Suprapubic skin (tissue), 4 donors: ENCODE results near the gene MYH7B.

Experiments
- EP300 ChIP-seq: sonication (generic); formaldehyde crosslinking; IDR thresholded peaks from one replicate; pipeline ENCODE4 v1.6.1; 2017; ENCODE audit warnings: antibody characterized with exemption
- POLR2A ChIP-seq, 2 donors: fragments of 450-650 bp; IDR thresholded peaks; one replicate each; pipeline ENCODE4 v1.6.1; 2017; ENCODE audit warnings: antibody characterized with exemption in 2 of 2, mild to moderate bottlenecking in 2 of 2, moderate library complexity in 2 of 2
- POLR2AphosphoS5 ChIP-seq, 3 donors: sonication (generic); formaldehyde crosslinking; IDR thresholded peaks; one replicate each; pipeline ENCODE4 v1.6.1; 2017; ENCODE audit warnings: antibody characterized with exemption in 3 of 3
- TF ChIP-seq, protein P1 (sequence below), 2 donors: fragments of 200-600 bp in 1 of 2; fragments of 450-650 bp in 1 of 2; sonication (generic) in 1 of 2; IDR thresholded peaks; one replicate each; pipeline ENCODE4 v1.5.1; 2016 to 2019; ENCODE audit warnings: antibody characterized with exemption in 2 of 2, mild to moderate bottlenecking in 1 of 2, moderate library complexity in 1 of 2

GRCh38 chr20:34928411-34928810 is 27.3 kb upstream of the MYH7B start:
- TF ChIP-seq, protein P1, sequence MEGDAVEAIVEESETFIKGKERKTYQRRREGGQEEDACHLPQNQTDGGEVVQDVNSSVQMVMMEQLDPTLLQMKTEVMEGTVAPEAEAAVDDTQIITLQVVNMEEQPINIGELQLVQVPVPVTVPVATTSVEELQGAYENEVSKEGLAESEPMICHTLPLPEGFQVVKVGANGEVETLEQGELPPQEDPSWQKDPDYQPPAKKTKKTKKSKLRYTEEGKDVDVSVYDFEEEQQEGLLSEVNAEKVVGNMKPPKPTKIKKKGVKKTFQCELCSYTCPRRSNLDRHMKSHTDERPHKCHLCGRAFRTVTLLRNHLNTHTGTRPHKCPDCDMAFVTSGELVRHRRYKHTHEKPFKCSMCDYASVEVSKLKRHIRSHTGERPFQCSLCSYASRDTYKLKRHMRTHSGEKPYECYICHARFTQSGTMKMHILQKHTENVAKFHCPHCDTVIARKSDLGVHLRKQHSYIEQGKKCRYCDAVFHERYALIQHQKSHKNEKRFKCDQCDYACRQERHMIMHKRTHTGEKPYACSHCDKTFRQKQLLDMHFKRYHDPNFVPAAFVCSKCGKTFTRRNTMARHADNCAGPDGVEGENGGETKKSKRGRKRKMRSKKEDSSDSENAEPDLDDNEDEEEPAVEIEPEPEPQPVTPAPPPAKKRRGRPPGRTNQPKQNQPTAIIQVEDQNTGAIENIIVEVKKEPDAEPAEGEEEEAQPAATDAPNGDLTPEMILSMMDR (IDR thresholded peaks at IDR 0.05): no peak
- TF ChIP-seq POLR2AphosphoS5 (IDR thresholded peaks at IDR 0.05) (no peak), POLR2A (IDR thresholded peaks at IDR 0.05) (no peak), EP300 (no peak)
